ENCODE measurements around the gene SLC16A13.

Gene SLC16A13

GRCh38 chr17:7067198-7067597, 31.4 kb downstream of the SLC16A13 start:
- TF ChIP-seq POLR2AphosphoS5 (IDR thresholded peaks at IDR 0.05; ENCODE audit: low read depth, low read length) (no peak), REST (IDR thresholded peaks at IDR 0.05; ENCODE audit: insufficient read depth in 1 of 2, low read depth in 2 of 2, low read length in 2 of 2) (no peak), FOXP2 (optimal IDR thresholded peaks at IDR 0.05; ENCODE audit: borderline replicate concordance, extremely low read depth, extremely low read length, insufficient read depth) (no peak), TAF1 (IDR thresholded peaks at IDR 0.05; ENCODE audit: borderline replicate concordance, insufficient read depth, low read length) (no peak), SIN3A (IDR thresholded peaks at IDR 0.05; ENCODE audit: borderline replicate concordance, insufficient read depth, low read length) (no peak)

DNA sequence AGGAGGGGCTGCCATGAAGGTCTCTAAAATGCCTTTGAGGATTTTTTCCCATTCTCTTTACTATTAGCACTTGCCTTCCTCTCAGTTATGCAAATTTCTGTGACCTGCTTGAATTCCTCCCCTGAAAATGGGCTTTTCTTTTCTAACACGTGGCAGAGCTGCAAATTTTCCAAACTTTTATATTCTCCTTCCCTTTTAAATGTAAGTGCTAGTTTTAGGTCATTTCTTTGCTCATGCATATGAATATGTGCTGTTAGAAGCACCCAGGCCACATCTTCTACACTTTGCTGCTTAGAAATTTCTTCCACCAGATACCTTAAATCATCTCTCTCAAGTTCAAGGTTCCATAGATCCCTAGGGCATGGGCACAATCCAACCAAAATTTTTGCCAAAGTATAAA, 32.5 kb downstream of the SLC16A13 start:
- TF ChIP-seq REST (IDR thresholded peaks at IDR 0.05; ENCODE audit: insufficient read depth in 1 of 2, low read depth in 2 of 2, low read length in 2 of 2) (no peak), TAF1 (IDR thresholded peaks at IDR 0.05; ENCODE audit: borderline replicate concordance, insufficient read depth, low read length) (no peak), SIN3A (IDR thresholded peaks at IDR 0.05; ENCODE audit: borderline replicate concordance, insufficient read depth, low read length) (no peak), FOXP2 (optimal IDR thresholded peaks at IDR 0.05; ENCODE audit: borderline replicate concordance, extremely low read depth, extremely low read length, insufficient read depth) (no peak), POLR2AphosphoS5 (IDR thresholded peaks at IDR 0.05; ENCODE audit: low read depth, low read length) (no peak)

DNA sequence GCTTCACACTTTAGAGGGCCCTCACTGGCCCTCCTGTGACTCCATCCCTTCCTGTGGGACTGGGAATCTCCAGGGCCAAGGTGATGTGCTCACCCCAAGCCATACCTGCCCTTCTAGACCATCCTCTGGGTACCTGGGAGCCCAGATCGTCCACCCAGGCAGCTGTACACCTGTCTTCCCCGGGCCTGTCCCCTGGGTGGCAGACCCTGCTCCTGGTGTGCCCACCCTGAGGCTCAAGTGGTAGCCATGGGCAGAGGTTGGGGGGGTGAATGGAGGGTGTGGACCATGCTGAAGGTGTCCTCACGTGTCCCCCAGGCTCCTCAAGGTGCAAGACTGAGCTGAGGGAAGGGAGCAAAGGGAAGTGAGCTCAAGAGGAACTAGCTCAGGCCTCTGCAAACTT, 34.9 kb downstream of the SLC16A13 start:
- TF ChIP-seq TAF1 (IDR thresholded peaks at IDR 0.05; ENCODE audit: borderline replicate concordance, insufficient read depth, low read length) (no peak), POLR2AphosphoS5 (IDR thresholded peaks at IDR 0.05; ENCODE audit: low read depth, low read length) (no peak), SIN3A (IDR thresholded peaks at IDR 0.05; ENCODE audit: borderline replicate concordance, insufficient read depth, low read length) (no peak), FOXP2 (optimal IDR thresholded peaks at IDR 0.05; ENCODE audit: borderline replicate concordance, extremely low read depth, extremely low read length, insufficient read depth) (no peak), REST (IDR thresholded peaks at IDR 0.05; ENCODE audit: insufficient read depth in 1 of 2, low read depth in 2 of 2, low read length in 2 of 2) (no peak)

DNA sequence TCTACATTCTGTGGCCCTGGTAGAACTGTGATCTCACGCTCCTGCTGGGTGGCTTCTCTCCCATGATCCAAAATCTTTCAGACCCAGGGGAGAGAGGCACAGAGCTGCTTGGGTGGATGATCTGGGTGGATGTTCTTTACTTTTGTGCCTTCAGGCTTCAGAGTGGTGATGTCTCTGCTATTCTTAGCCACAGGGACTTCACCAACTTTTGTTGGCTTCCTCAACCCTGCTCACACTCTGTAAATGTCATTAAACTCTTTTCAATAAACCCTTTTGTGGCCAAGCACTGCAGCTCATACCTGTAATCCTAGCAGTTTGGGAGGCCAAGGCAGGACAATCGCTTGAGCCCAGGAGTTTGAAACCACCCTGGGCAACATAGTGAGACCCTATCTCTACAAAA, 36.6 kb downstream of the SLC16A13 start:
- no peak for TF ChIP-seq POLR2AphosphoS5 (IDR thresholded peaks at IDR 0.05; ENCODE audit: low read depth, low read length)

DNA sequence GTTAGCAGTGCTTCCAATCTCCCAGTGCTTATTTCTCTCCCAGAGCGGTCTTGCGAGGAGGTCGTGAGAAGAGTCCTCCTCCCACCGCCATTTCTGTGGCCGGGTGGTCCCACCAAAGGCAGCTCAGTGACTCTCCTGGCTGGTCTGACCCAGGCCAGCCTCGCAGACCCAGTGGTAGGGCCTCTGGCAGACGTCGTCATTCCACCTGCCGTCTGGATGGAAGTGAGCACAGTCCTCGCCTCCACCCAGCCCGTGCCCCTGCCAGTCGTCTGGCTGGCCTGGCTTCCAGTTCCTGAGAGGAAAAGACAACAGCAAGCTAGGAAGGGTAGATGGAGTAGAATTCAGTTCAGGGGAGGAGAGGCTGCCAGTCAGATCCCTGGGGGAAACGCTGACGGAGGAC, 39.1 kb downstream of the SLC16A13 start:
- no peak for TF ChIP-seq FOXP2 (optimal IDR thresholded peaks at IDR 0.05; ENCODE audit: borderline replicate concordance, extremely low read depth, extremely low read length, insufficient read depth)
- no peak for TF ChIP-seq REST (IDR thresholded peaks at IDR 0.05; ENCODE audit: insufficient read depth in 1 of 2, low read depth in 2 of 2, low read length in 2 of 2)
